ENCODE measurements around the gene VTI1A. TPM values are rescaled to one million over a fixed set of nuclear protein-coding genes. Genes with fewer than 3 reads are reported as not detected.

Gene VTI1A
- total RNA-seq, 1 experiment from 2014 or later, result 44.4 TPM

- ChIA-PET POLR2A (no interaction called here), CTCF (no interaction called here)
- Mint-ChIP-seq H3K9me3 (ENCODE audit: unreplicated experiment) (no peaks in the 10 kb centered on the region), H3K27me3 (ENCODE audit: insufficient read depth, unreplicated experiment) (no peaks in the 10 kb centered on the region), H3K27ac (ENCODE audit: low read depth, unreplicated experiment) (no peak overlapping the region), H3K4me1 (ENCODE audit: insufficient read depth, unreplicated experiment) (no peaks in the 10 kb centered on the region), H3K36me3 (ENCODE audit: insufficient read depth, unreplicated experiment) (peaks cover 10% of the 10 kb centered on the region), H3K4me3 (ENCODE audit: unreplicated experiment) (no peak overlapping the region)
- no peak for DNase-seq (ENCODE audit: unreplicated experiment)
- intact Hi-C loops (cut with micrococcal nuclease), result no loop called here
- TF ChIP-seq CTCF (IDR thresholded peaks at IDR 0.05; ENCODE audit: unreplicated experiment), result no peak
- BruUV-seq (replicated peaks), result no TSS peak
These were observed 254.3 kb downstream of the VTI1A start for GRCh38 chr10:112701211-112701877.

- CTCF ChIA-PET, result interaction anchor here (0.6 kb wide), 1 partner anchor 847 kb away, joined by 3 read pairs; no protein-coding TSS in a partner anchor
- no peaks in the 10 kb centered on the region for H3K9me3 Mint-ChIP-seq (ENCODE audit: unreplicated experiment)
- no TSS peak for BruUV-seq (replicated peaks)
- H3K36me3 Mint-ChIP-seq (ENCODE audit: insufficient read depth, unreplicated experiment), result peaks cover 7% of the 10 kb centered on the region
- H3K4me1 Mint-ChIP-seq (ENCODE audit: insufficient read depth, unreplicated experiment), result no peaks in the 10 kb centered on the region
- H3K27ac Mint-ChIP-seq (ENCODE audit: low read depth, unreplicated experiment), result no peak overlapping the region
- DNase-seq (ENCODE audit: unreplicated experiment), result no peak
- intact Hi-C loops (cut with micrococcal nuclease), result no loop called here
- POLR2A ChIA-PET, result interaction anchor here (0.6 kb wide), 1 partner anchor 58 kb away, joined by 3 read pairs; no protein-coding TSS in a partner anchor
- TF ChIP-seq CTCF (IDR thresholded peaks at IDR 0.05; ENCODE audit: unreplicated experiment), result no peak
- H3K27me3 Mint-ChIP-seq (ENCODE audit: insufficient read depth, unreplicated experiment), result no peaks in the 10 kb centered on the region
- no peak overlapping the region for H3K4me3 Mint-ChIP-seq (ENCODE audit: unreplicated experiment)
These were observed 254.9 kb downstream of the VTI1A start for GRCh38 chr10:112701878-112702255.

GRCh38 chr10:112706577-112706976, 259.6 kb downstream of the VTI1A start:
- BruUV-seq (replicated peaks), result no TSS peak
- CTCF ChIA-PET, result interaction anchor here (2.3 kb wide), 1 partner anchor 15 kb away, joined by 10 read pairs; no protein-coding TSS in a partner anchor
- Mint-ChIP-seq H3K27ac (ENCODE audit: low read depth, unreplicated experiment) (no peak overlapping the region), H3K9me3 (ENCODE audit: unreplicated experiment) (no peaks in the 10 kb centered on the region), H3K4me3 (ENCODE audit: unreplicated experiment) (no peak overlapping the region), H3K4me1 (ENCODE audit: insufficient read depth, unreplicated experiment) (no peaks in the 10 kb centered on the region), H3K27me3 (ENCODE audit: insufficient read depth, unreplicated experiment) (no peaks in the 10 kb centered on the region), H3K36me3 (ENCODE audit: insufficient read depth, unreplicated experiment) (no peaks in the 10 kb centered on the region)
- intact Hi-C loops (cut with micrococcal nuclease), result no loop called here
- POLR2A ChIA-PET, result no interaction called here
- DNase-seq (ENCODE audit: unreplicated experiment), result no peak
- no peak for TF ChIP-seq CTCF (IDR thresholded peaks at IDR 0.05; ENCODE audit: unreplicated experiment)

- H3K27ac Mint-ChIP-seq (ENCODE audit: low read depth, unreplicated experiment), result no peak overlapping the region
- H3K36me3 Mint-ChIP-seq (ENCODE audit: insufficient read depth, unreplicated experiment), result no peaks in the 10 kb centered on the region
- no peak for TF ChIP-seq CTCF (IDR thresholded peaks at IDR 0.05; ENCODE audit: unreplicated experiment)
- DNase-seq (ENCODE audit: unreplicated experiment), result no peak
- BruUV-seq (replicated peaks), result no TSS peak
- ChIA-PET CTCF (interaction anchor here (0.6 to 2.8 kb wide), 5 partner anchors 13 to 677 kb away, joined by 3 to 12 read pairs (median 4); no protein-coding TSS in a partner anchor), POLR2A (no interaction called here)
- no peak overlapping the region for H3K4me3 Mint-ChIP-seq (ENCODE audit: unreplicated experiment)
- no peaks in the 10 kb centered on the region for H3K9me3 Mint-ChIP-seq (ENCODE audit: unreplicated experiment)
- no peaks in the 10 kb centered on the region for H3K27me3 Mint-ChIP-seq (ENCODE audit: insufficient read depth, unreplicated experiment)
- no peaks in the 10 kb centered on the region for H3K4me1 Mint-ChIP-seq (ENCODE audit: insufficient read depth, unreplicated experiment)
- intact Hi-C loops (cut with micrococcal nuclease), result no loop called here
These were observed 261.4 kb downstream of the VTI1A start for GRCh38 chr10:112708461-112708860.

Measured in MCF 10A (cell line).